Stimulated activated CD8-positive, alpha-beta memory T cell treated with anti-CD3 and anti-CD28 coated beads, Interleukin-15, amount 100 ng/mL, for 24 hours (primary cell): ENCODE data around the gene BARHL1.

Experiments
- DNase-seq: peaks from one replicate; pipeline ENCODE4 v3.0.0-alpha.2; 2020; ENCODE audit warnings: low read depth

The BARHL1 gene

GRCh38 chr9:132582276-132582785, at the start of gene BARHL1:
Gene BARHL1, plus strand, starts transcription at chr9:132582606. Its CDS starts 192 bp downstream, at chr9:132582798.
- DNase-seq = no peak

DNA sequence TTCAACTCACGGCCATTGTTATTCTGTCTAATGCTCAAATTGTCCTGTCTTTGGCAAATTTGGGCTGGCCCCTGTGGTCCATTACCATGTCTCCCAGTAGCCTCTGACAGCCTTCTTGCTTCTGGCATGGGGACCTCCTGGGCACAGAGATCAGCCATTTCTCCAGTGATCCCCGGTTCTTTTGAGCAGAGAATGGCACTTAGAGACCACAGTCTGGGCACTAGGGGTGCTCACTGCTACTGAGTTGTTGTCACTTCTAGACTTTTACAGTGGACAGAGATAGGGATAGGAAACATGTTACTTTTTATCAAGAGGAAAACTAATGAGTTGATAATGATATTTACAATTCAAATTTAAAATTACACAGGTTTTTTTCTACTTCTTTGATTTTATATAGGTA, 47.6 kb upstream of the BARHL1 start:
- DNase-seq = no peak

DNA sequence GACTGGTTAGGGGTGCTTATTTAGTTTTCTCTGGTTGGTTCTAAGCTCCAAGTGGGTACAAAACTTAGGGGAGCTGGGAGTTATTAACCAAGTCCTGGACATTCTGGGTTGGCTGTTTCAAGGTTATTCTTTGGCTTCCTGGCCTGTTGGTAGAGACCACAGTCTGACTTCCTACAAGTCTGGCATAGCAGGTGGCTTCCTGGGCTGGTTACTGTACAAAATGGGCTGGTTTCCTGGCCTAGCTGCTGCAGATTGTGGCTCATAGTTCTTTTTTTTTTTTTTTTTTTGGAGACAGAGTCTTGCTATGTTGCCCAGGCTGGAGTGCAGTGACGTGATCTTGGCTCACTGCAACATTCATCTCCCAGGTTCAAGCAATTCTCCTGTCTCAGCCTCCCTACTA, 46.3 kb upstream of the BARHL1 start:
- no peak for DNase-seq

GRCh38 chr9:132537352-132537751, 45.1 kb upstream of the BARHL1 start:
- DNase-seq = no peak

- no peak for DNase-seq
Observed at GRCh38 chr9:132538071-132538470, 44.3 kb upstream of the BARHL1 start.

DNA sequence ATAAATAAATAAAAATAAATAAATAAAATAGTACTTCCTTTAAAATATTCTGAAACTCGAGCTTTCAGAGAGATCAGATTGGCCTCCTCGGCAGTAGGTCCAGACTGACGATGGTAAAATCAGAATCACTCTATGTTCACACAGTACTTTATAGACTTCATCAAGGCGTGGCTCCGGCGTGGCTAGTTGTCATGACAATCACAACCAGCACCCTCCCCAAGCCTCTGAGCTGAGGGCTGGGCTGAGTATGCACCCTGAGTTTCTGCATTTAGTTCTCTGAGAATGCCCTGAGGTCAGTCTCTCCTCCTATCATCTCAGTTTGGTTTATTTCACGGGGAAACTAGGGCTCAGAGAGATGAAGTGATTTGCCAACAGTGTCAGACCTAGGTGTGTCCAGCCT, 43.3 kb upstream of the BARHL1 start:
- DNase-seq = no peak

DNA sequence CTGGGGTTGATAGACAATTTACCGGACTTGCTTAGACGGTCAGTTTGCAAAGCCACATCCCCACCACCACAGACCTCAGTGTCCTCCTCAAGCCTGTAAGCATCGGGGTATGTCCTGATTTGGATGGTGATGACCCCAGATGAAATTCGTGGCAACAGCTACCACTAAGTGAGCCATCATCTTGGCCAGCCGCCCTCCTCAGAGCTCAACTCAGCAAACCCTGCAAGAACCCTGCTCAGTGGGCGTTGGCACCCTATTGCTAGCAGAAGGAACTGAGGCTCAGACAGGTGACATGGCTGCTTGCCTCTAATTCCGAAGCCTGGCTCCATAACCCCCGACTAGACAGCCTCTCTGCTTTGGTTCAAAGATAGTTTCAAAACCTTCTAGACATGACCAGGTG, 41.4 kb upstream of the BARHL1 start:
- DNase-seq = no peak

DNA sequence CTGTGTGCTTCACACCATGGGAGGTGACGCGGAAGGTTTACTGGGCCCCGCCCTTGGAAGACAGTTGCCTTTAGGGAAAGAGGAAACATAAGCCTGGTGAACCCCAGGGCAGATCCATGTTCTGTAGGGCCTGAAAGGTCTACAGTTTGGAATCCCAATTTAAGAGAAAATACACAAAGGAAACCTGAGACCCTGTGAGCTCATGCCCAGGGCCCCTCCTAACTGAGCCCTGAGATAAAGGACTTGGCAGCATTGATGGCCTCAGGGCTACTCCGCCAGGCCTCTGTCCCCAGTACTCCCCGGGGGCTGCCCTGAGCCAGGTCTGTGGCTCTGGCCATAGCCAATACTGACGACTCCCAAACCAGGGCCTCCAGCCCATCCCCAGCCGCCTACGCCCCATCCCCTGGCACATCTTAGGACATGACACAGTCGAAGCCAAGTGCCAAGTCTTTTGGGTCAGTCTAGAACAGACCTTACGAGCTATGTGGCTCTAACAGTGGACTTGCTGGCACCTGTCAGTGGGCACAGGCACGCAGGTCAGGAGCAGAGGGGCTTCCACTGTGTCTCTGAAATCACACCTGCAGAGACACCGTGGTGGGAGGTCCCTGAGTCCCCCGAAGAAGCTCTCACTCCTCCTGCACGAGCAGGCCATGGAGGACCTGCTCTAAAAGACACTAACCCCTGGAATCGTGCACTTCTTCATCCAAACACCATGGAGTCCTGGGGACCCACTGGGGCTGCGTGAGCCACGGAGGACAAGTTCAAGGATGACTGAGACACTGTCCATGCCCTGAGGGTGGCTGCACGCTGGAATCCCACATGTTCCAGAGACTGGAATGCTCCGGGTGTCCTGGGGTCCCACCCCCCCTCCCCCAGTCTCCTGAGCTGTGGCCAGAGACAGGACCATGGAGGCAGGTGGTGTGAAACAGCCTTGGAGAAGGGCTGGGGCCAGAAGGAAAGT, 40.3 kb upstream of the BARHL1 start:
- DNase-seq = no peak

GRCh38 chr9:132543251-132543650, 39.2 kb upstream of the BARHL1 start:
- DNase-seq = no peak

DNA sequence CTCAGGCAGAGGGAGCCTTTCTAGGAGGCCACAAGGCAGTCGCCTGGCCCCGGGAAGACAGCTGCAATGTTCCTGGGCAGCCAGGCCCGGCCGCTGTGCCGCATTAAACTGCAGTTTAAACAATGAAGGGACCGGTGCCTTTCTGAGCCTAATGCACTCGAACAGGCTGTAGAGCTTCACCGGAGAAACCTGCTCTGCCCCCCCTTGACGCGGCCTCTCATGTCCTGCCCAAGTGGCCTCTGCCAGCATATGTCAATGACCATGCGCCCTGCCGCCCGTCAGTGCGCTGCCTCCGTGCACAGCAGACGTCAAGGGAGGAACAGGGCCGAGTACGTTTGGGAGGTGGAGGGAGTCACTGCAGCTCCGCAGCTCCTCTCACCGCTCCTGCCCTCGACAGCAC, 38.4 kb upstream of the BARHL1 start:
- DNase-seq = no peak

DNA sequence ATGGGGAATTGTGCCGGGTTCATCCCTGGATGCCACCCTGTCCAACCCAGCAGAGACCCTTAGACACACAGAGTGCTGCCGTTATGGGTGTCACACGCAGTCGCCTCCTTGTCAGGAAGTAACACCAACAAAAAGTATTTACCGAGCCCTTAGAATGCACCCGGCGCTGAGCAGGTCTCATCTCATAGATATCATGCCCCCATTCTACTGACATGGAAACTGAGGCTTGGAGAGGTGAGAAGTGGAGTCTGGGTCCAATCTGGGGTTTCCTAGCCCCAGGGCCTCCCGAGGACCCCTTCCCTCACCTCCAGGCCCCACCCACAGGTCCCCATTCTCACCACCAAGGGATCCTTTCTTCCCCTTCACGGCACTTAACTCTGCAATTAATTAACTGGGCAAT, 36.8 kb upstream of the BARHL1 start:
- DNase-seq = no peak

- DNase-seq = no peak
Observed at GRCh38 chr9:132546148-132547051, 36.0 kb upstream of the BARHL1 start.

GRCh38 chr9:132547052-132547431, 35.4 kb upstream of the BARHL1 start:
- no peak for DNase-seq

- DNase-seq = no peak
Observed at GRCh38 chr9:132547436-132547835, 35.0 kb upstream of the BARHL1 start.

DNA sequence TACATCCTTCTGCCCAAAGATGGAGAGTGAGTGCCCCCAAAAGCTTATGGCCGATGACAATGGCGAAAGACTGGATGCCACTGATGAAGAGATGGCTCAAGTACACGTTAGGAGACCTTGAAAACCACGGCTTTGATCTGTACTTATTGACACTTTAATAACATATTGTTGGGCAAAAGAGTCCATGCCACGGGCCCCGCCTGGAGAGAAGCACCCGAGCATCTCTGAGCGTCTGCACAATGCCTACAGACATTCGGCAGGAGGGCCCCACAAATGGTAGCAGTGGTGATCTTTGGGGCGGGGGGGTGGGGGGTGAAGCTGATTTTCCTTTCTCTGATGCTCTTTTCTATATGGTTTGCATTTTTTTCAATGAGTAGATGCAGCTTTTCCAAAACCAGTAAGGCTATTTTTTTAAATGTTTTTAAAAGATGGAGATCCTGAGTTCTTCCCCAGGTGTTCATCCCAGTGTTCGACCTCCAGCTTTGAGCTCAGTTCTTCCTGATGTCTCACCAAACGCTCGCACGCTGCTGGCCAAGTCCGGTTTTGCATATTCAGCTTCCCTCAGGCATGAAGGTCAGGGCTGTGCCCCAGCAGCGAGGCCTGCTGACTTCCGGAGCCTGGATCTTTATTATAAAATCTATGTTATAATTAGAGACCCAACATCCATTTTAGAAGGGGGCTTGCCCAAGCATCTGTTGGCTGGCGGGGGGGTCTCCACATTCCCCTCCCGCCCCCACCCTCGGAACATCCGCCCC, 34.3 kb upstream of the BARHL1 start:
- no peak for DNase-seq

GRCh38 chr9:132548751-132549640, 33.4 kb upstream of the BARHL1 start:
- DNase-seq = no peak

- DNase-seq = no peak
Observed at GRCh38 chr9:132551556-132551955, 30.9 kb upstream of the BARHL1 start.

GRCh38 chr9:132552041-132552440, 30.4 kb upstream of the BARHL1 start:
- no peak for DNase-seq

DNA sequence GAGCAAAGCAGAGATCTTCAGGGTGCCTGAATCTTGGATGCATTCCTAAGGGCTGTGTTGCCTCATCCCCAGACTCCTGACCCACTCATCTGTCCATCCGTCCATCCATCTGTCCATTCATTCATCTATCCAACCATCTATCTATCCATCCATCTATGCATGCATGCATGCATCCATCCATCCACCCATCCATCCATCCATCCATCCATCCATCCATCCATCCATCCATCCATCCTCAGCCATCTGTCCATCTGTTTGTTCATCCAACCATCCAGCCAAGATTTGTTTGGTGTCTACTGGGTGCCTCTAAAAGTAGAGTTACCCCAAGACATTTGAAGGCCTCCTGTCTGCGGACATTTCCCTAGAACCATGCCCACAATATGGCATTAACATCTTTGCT, 27.7 kb upstream of the BARHL1 start:
- no peak for DNase-seq

DNA sequence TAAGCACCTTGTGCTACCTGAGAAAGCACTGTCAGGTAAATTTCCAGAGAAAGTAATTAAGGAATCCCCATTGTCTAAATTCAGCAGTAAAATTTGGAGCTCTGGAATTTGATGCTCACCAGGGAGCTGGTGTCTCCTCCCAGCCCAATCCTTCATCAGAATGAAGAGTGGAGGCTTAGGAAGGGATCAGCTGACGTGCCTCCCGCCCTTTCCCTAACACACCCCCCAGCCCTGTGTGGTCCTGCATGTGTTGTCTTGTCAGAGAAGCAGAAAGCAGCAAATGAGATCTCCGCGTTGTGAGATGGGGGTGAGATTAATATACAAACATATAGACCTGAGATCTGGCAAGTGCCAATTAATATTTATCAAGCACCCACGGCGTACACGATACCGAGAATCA, 26.9 kb upstream of the BARHL1 start:
- no peak for DNase-seq

DNA sequence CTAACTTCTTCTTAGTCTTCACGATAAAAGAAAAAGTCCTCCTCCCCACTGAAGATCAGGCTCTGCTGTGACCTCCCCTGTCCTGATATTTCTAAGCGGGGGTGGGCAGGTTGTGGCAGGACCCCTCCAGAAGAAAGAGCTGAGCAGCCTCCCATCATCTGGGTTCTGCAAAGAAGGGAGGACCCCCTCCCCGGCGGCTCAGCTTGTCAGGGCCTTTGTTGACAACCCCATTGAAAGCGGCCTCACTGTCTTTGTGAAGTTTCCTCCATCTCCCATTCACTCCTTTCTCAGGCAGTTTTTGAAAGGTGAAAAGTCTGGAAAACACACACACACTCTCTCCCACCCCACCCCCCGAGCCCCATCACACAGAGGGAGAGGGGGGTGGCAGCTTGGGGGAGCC, 26.2 kb upstream of the BARHL1 start:
- no peak for DNase-seq
